Upper lobe of left lung (tissue), 6 donors: ENCODE data around the gene AGAP3. TPM values are rescaled to one million over a fixed set of nuclear protein-coding genes. Genes with fewer than 3 reads are reported as not detected.

ENCODE experiments used
- ATAC-seq, 2 donors: fragments of 200-7000 bp; cut with Tn5 transposase; one replicate each; pipeline ENCODE4 v1.9.1; 2022; ENCODE audit warnings: mild to moderate bottlenecking in 2 of 2, moderate library complexity in 2 of 2; ENCODE audit not compliant: low FRiP score in 2 of 2
- DNase-seq, 2 donors: peaks; one replicate each; pipeline ENCODE4 v3.0.0-alpha.2; 2019 to 2020
- H3K27ac ChIP-seq, 4 donors: fragments of 200-600 bp; sonication (generic); one replicate each; pipeline ENCODE4 v1.5.1; 2016 to 2019
- H3K27me3 ChIP-seq, 4 donors: fragments of 200-600 bp; sonication (generic); one replicate each; pipeline ENCODE4 v1.5.1; 2017 to 2019
- H3K36me3 ChIP-seq, 4 donors: fragments of 200-600 bp; sonication (generic); one replicate each; pipeline ENCODE4 v1.5.1; 2016 to 2019
- H3K4me1 ChIP-seq, 4 donors: fragments of 200-600 bp; sonication (generic); one replicate each; pipeline ENCODE4 v1.5.1; 2018 to 2019
- H3K4me3 ChIP-seq, 4 donors: fragments of 200-600 bp; sonication (generic); one replicate each; pipeline ENCODE4 v1.5.1; 2017 to 2019; ENCODE audit warnings: mild to moderate bottlenecking in 2 of 4, moderate library complexity in 1 of 4
- H3K9me3 ChIP-seq, 4 donors: fragments of 200-600 bp; sonication (generic); one replicate each; pipeline ENCODE4 v1.5.1; 2018 to 2019
- CTCF ChIP-seq, 6 experiments: fragments of 450-650 bp in 4 of 6; fragments of 200-600 bp in 2 of 6; sonication (generic) in 2 of 6; IDR thresholded peaks; one replicate each; pipeline ENCODE4 v1.5.1; 2016 to 2019; ENCODE audit warnings: antibody characterized with exemption in 6 of 6
- EP300 ChIP-seq, 4 donors: sonication (generic); formaldehyde crosslinking; IDR thresholded peaks; one replicate each; pipeline ENCODE4 v1.5.1; 2017; ENCODE audit warnings: antibody characterized with exemption in 4 of 4, control low read depth in 2 of 4
- POLR2A ChIP-seq, 4 donors: fragments of 450-650 bp; IDR thresholded peaks; one replicate each; pipeline ENCODE4 v1.5.1; 2016 to 2017; ENCODE audit warnings: antibody characterized with exemption in 4 of 4, mild to moderate bottlenecking in 2 of 4
- POLR2AphosphoS5 ChIP-seq, 2 donors: sonication (generic); formaldehyde crosslinking; IDR thresholded peaks; one replicate each; pipeline ENCODE4 v1.5.1; 2017; ENCODE audit warnings: antibody characterized with exemption in 2 of 2
- WGBS, 2 donors: methylation state at CpG; one replicate each; pipeline ENCODE4 v1.1.5; 2017 to 2018; 5-methylcytosine and 5-hydroxymethylcytosine counted together
- total RNA-seq, 6 donors: library from RNA; depleted of rRNA in 4 of 6; stranded (reverse); fragments of >200 nt in 4 of 6; gene quantifications; one replicate each; pipeline versions ENCODE4 v1.1.0 to v1.2.1, GENCODE V29; 2016 to 2021
- donor health status: DM: no; HTN: no; CAD: no; lungs with moderate emphysema.
- donor health status: DM: no; HTN: yes; CAD: no; lungs with severe emphysema.

The AGAP3 gene
- total RNA-seq, 6 donors from 2014 or later: 122 to 350 (median 182) TPM

GRCh38 chr7:151115121-151115835, 29.0 kb downstream of the AGAP3 start:
- Histone ChIP-seq H3K36me3 (peaks cover 8 to 41% (median 30%) of the 10 kb centered on the region in 4 donors), H3K27me3 (no peaks in the 10 kb centered on the region), H3K27ac (peak overlapping the region; percentile 57 to 79 (median 70)), H3K9me3 (no peaks in the 10 kb centered on the region), H3K4me3 (peak overlapping the region in 3 of 4 donors; percentile 42 to 55 (median 54)), H3K4me1 (peaks cover 30 to 53% (median 32%) of the 10 kb centered on the region in 4 donors)
- DNase-seq (peak in 1 of 2 donors; percentile 89), ATAC-seq (peak in 1 of 2 donors; percentile 5)
- 14 to 16% methylated on average over 10 to 60 of the region's 114 CpGs for WGBS, 2 donors
- TF ChIP-seq POLR2AphosphoS5 (IDR thresholded peaks at IDR 0.05): no peak
- TF ChIP-seq POLR2A (IDR thresholded peaks at IDR 0.05): no peak
- no peak for TF ChIP-seq EP300 (IDR thresholded peaks at IDR 0.05)
- peak in 3 of 6 experiments; percentile 14 to 31 (median 18) for TF ChIP-seq CTCF (IDR thresholded peaks at IDR 0.05)

GRCh38 chr7:151115836-151116418, 29.7 kb downstream of the AGAP3 start:
- TF ChIP-seq EP300 (IDR thresholded peaks at IDR 0.05) (no peak), POLR2AphosphoS5 (IDR thresholded peaks at IDR 0.05) (peak in 1 of 2 donors; percentile 78), POLR2A (IDR thresholded peaks at IDR 0.05) (peak in 3 of 4 donors; percentile 29 to 86 (median 73))
- no peaks in the 10 kb centered on the region for H3K9me3 ChIP-seq
- peaks cover 11 to 47% (median 36%) of the 10 kb centered on the region in 4 donors for H3K36me3 ChIP-seq
- peak; percentile 86 to 94 for DNase-seq
- H3K27ac ChIP-seq: peak overlapping the region; percentile 57 to 79 (median 72)
- 72 to 74% methylated on average over 9 to 12 of the region's 14 CpGs for WGBS, 2 donors
- ATAC-seq: peak; percentile 57 to 92
- peak overlapping the region in 3 of 4 donors; percentile 42 to 55 (median 54) for H3K4me3 ChIP-seq
- no peaks in the 10 kb centered on the region for H3K27me3 ChIP-seq
- H3K4me1 ChIP-seq: peaks cover 23 to 46% (median 29%) of the 10 kb centered on the region in 4 donors

- H3K9me3 ChIP-seq: no peaks in the 10 kb centered on the region
- H3K36me3 ChIP-seq: peaks cover 14 to 56% (median 45%) of the 10 kb centered on the region in 4 donors
- TF ChIP-seq CTCF (IDR thresholded peaks at IDR 0.05) (no peak), POLR2AphosphoS5 (IDR thresholded peaks at IDR 0.05) (no peak), POLR2A (IDR thresholded peaks at IDR 0.05) (no peak), EP300 (IDR thresholded peaks at IDR 0.05) (no peak)
- H3K4me3 ChIP-seq: peak overlapping the region in 3 of 4 donors; percentile 42 to 55 (median 54)
- H3K4me1 ChIP-seq: peaks cover 18 to 41% (median 22%) of the 10 kb centered on the region in 4 donors
- ATAC-seq: peak in 1 of 2 donors; percentile 16
- WGBS, 2 donors: 80 to 83% methylated on average over 27 of the region's 27 CpGs
- DNase-seq: peak; percentile 55 to 82
- peak overlapping the region; percentile 23 to 79 (median 68) for H3K27ac ChIP-seq
- H3K27me3 ChIP-seq: no peaks in the 10 kb centered on the region
Measured at GRCh38 chr7:151116603-151117440, 30.5 kb downstream of the AGAP3 start.

- Histone ChIP-seq H3K4me1 (peaks cover 15 to 41% (median 22%) of the 10 kb centered on the region in 4 donors), H3K36me3 (peaks cover 17 to 64% (median 52%) of the 10 kb centered on the region in 4 donors), H3K4me3 (peak overlapping the region in 1 of 4 donors; percentile 55), H3K27me3 (no peaks in the 10 kb centered on the region), H3K9me3 (no peaks in the 10 kb centered on the region), H3K27ac (peak overlapping the region in 1 of 4 donors; percentile 23)
- no peak for DNase-seq
- WGBS, 2 donors: 83 to 86% methylated on average over 4 to 12 of the region's 12 CpGs
- no peak for TF ChIP-seq CTCF (IDR thresholded peaks at IDR 0.05)
- TF ChIP-seq POLR2AphosphoS5 (IDR thresholded peaks at IDR 0.05): no peak
- TF ChIP-seq EP300 (IDR thresholded peaks at IDR 0.05): no peak
- no peak for TF ChIP-seq POLR2A (IDR thresholded peaks at IDR 0.05)
- no peak for ATAC-seq
Measured at GRCh38 chr7:151117565-151117964, 31.3 kb downstream of the AGAP3 start.
